Neural progenitor cell (in vitro differentiated cells): ENCODE data around the gene MINDY4.

ENCODE experiments used
- CTCF ChIP-seq: fragments of 200-600 bp; sonication (generic); IDR thresholded peaks from 2 replicates; pipeline ENCODE4 v1.5.1; 2017; ENCODE audit warnings: antibody characterized with exemption, mild to moderate bottlenecking
- EZH2 ChIP-seq: fragments of 200-600 bp; sonication (generic); IDR thresholded peaks from 2 replicates; pipeline ENCODE4 v1.6.1; 2017; ENCODE audit warnings: antibody characterized with exemption, mild to moderate bottlenecking, moderate library complexity

DNA sequence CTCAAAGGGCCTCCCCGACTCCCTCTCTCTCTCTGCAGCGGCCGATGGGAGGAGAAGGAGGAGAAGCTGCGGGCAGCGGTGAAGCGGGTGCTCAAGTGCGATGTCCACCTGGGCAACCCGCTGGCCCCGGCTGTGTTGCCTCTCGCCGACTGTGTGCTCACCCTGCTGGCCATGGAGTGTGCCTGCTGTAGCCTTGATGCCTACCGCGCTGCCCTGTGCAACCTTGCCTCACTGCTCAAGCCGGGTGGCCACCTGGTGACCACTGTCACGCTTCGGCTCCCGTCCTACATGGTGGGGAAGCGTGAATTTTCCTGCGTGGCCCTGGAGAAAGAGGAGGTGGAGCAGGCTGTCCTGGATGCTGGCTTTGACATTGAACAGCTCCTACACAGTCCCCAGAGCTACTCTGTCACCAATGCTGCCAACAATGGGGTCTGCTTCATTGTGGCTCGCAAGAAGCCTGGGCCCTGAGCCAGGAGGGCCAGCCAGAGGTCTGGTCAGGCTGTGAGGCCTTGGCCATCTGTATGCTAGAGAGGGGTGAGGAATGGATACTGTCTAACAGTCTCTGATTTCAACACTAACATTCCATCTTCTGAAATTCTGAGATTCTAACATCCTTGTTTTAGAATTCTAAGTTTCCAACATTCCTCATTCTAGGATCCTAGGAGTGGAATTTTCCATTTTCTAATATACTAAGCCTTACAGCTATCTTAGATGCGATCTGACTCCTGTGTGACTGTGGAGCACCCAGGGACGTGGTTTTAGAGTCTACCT, 15.6 kb upstream of the MINDY4 start:
- TF ChIP-seq CTCF, result no peak
- TF ChIP-seq EZH2, result no peak
